GM21367 (cell line): ENCODE data around the gene CAPS2.

ENCODE experiments used
- ATAC-seq: cut with Tn5 transposase; IDR thresholded peaks from one replicate; pipeline ENCODE4 v1.9.1; 2021; ENCODE audit not compliant: unreplicated experiment

CAPS2 gene

DNA sequence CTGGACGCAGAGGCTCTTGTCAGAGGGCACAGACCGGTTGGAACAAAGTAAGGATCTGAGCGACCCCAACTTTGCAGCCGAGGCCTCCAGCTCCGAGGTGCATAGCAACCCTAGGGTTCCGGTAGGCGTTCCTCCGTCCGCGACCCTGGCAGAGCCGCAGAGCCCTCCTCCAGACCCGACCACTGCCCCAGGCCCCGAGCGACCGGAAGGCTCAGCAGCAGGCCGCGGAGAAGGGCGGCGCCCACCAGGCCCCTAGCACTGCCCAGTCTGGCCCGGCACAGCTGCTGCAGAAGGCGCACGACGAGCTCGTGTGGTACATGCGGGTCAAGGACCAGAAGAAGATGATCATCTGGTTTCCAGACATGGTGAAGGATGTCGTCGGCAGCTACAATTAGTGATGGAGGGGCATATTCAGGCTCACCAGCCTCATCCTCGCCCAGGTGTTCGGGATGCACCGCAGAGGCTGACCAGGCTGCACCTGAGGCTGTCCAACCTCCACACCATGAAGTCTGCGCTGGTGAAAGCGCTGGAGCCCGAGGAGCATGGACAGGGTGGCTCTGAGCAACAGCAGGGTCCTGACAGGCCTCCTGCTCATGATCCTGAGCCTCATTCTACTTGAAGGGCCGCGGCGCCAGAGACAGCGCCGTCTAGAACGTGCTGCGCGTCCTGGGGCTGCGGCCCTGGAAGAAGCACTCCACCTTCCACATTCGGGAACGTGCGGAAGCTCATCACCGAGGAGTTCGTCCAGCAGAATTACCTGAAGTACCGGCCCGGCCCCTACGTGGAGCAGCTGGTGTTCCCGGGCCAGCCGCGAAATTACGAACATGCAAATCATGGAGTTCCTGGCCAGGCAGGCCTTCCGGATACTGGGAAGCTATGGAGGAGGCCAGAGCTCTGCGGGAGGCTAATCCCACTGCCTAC is 24.5 kb downstream of the CAPS2 start:
- no peak for ATAC-seq

- no peak for ATAC-seq
Observed at GRCh38 chr12:75302781-75303180, 27.3 kb downstream of the CAPS2 start.

DNA sequence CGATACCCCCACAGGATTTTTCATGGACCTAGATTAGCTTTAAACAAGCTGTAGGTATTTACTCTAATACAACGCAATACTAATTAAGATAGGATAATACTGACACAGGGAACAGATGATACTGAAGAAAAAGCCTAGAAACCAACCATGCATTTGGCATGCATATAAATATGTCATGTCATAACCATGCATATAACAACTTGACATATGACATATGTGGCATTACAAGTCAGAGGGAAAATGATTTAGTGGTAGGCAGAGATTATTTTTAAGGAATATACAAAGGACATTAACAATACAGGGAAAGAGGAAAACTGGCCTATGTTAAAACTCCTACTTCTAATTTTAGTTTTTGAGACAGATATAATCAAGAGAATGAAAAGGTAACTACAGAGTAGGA is 27.9 kb downstream of the CAPS2 start:
- no peak for ATAC-seq

DNA sequence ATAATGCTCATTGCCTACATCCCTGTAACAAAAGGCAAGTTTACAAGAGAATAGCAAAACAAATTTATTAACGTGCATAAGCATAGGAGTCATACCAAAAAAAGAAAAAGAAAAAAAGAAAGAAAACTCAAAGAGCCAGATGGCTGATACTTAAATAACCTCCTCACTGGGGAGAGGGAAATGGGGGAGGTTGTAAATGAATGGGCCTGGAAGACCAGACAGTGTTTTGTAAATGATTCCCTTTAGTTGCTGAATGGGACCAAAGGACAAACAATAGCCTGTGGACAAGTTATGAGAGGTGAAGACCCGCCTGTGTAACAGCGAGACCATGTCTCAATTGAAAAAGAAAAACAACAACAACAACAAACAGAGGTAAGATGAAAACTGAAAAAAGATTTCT is 35.3 kb downstream of the CAPS2 start:
- ATAC-seq: no peak

DNA sequence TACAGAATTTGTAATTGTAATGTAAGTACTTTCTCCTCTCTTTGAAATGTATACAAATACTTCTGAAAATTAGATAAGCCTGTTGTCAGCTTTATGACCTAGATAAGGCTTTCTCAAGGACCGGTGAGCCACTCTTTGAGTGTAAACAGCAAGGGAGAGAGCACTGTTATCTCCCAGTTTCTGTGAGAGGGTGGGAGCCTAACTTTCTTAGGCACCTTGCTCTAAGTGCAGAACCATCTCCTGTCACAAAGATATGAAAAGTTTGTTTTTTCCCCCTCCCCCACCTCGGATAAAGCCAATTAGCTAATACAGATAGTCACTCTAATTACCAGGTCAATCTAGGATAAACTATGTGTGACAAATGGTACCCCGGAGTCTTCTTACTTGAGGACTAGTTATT is 35.8 kb downstream of the CAPS2 start:
- no peak for ATAC-seq

DNA sequence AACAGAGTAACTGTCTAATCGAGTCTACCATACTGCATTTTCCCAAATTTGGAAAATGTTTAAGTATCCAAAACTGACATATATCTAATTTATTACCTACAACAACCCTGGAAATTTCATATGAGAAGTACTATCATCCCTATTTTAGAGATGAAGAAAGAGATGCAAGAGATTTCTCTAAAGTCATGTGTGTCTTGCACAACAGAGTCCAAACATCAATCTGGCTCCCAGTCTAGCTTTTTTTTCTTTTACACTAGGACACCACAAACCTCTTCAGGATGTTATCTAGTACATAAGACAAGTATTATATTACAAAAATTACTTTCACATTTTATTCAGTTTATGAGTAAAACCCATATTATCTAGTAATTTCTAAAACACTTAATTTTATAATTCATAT is 39.1 kb downstream of the CAPS2 start:
- no peak for ATAC-seq

GRCh38 chr12:75289753-75290152 is 40.4 kb downstream of the CAPS2 start:
- ATAC-seq: no peak

- ATAC-seq: no peak
Observed at GRCh38 chr12:75288860-75289259, 41.3 kb downstream of the CAPS2 start.

- ATAC-seq: no peak
Observed at GRCh38 chr12:75275702-75276101, 54.4 kb downstream of the CAPS2 start.

- ATAC-seq: no peak
Observed at GRCh38 chr12:75271576-75271975, 58.5 kb downstream of the CAPS2 start.

DNA sequence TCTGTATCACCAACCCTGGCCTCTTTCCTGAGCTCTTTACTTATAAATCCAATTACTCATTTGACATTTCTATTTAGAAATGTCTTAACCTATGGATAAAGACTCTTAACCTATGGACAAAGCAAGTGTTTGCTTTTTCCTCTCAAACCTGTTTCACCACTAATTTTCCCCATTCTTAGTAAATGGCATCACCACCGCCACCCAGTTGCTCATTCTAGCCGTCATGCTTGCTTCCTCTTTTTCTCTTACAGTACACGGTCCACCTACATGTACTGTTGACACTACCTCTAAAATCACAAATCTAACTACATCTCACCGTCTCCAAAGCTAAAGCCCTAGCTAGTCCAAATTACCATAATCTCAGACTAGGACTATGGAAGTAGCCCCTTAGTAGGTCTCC is 60.0 kb downstream of the CAPS2 start:
- ATAC-seq: no peak

DNA sequence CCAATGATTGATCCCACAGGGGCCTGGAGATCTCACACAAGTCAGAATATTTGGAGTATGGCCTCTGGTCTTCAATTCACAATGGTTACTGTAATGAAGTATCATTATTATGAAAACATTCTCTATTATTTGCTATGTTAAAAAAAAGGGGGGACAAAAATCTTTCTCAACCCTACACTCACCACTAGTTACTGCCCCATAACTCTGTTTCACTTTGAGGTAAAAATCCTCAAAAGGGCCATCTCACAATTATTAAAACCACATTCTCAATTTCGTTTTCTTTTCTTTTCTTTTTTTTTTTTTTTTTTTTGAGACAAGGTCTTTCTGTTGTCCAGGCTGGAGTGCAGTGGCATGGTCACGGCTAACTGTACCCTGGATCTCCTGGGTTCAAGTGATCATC is 60.9 kb downstream of the CAPS2 start:
- ATAC-seq: no peak

DNA sequence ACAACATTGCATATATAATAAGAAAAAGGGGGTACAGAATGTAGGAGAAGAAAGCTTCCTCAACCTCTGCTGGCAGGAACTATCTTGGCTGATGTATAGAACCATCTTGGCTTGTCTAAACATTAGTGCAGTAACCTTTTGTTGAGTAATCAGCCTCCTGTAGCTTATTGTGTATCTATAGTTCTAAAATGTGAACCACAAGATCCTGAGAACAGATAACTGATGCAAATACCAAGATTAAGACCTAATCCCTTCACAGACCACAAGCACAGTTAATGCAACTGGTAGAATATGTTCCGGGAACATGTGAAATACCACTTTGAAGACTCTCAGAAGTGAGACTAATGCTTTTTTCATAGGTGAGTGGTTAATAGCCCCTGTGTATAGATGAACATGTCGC is 69.8 kb downstream of the CAPS2 start:
- no peak for ATAC-seq

DNA sequence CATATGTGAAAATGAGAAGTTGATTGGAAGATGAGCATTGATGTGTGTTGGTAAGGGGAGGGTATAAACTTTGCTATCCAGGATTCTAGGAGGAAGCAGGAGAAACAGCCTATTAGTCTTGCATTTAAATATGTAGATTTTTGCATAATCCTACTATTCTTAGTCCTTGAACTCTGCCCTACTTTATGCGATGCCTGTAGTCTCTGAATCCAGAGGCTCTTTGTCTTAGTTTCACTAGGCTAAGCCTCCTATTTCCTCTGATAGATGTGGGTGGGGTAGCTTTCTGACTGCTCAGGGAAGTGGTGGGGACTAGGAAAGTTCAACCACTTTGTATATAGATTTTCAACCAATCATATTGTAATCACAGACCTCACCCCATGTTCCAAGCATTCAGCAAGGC is 71.0 kb downstream of the CAPS2 start:
- ATAC-seq: no peak

- ATAC-seq: no peak
Observed at GRCh38 chr12:75257510-75257909, 72.6 kb downstream of the CAPS2 start.

GRCh38 chr12:75245108-75245507 is 85.0 kb downstream of the CAPS2 start:
- ATAC-seq: no peak

GRCh38 chr12:75239987-75240386 is 90.1 kb downstream of the CAPS2 start:
- peak; percentile 91 for ATAC-seq

DNA sequence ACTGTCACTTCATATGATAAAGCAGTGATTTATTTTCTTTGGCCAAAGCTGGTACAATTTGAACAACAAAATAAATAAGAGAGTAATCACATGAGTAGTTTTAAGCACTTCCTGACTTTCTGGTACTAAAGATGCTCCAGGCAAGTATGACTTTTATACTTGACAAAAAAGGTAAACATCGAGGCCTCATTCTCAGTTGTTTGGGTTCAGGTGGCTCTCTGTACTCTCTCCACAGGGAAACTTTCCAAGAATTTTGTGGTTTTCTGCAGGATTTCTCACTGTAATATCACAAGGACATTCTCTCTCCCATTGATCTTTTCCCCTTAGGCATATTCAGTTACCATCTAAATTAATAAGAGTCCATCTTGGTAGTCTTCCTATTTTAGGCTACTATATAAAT is 93.9 kb downstream of the CAPS2 start:
- no peak for ATAC-seq

GRCh38 chr12:75227132-75227531 is 103.0 kb downstream of the CAPS2 start:
- ATAC-seq: no peak
